IPS-18c (cell line): ENCODE data around the gene PIGH.

Experiments used
- H3K4me3 ChIP-seq: 2 replicates; pipeline ENCODE4 v1.7.0; 2013; ENCODE audit warnings: low read depth, mild to moderate bottlenecking, low read length, moderate library complexity; ENCODE audit not compliant: insufficient read depth
- H3K9me3 ChIP-seq: one replicate; pipeline ENCODE4 v1.6.1; 2013; ENCODE audit warnings: mild to moderate bottlenecking, low read length, moderate library complexity; ENCODE audit not compliant: control insufficient read depth, insufficient read depth

PIGH gene

GRCh38 chr14:67569011-67569650 is 30.9 kb downstream of the PIGH start:
- Histone ChIP-seq H3K9me3 (peaks cover 3% of the 10 kb centered on the region), H3K4me3 (no peak overlapping the region)

- peaks cover 3% of the 10 kb centered on the region for H3K9me3 ChIP-seq
- no peak overlapping the region for H3K4me3 ChIP-seq
Measured at GRCh38 chr14:67567654-67568053, 32.4 kb downstream of the PIGH start.

GRCh38 chr14:67566908-67567307 is 33.2 kb downstream of the PIGH start:
- H3K9me3 ChIP-seq, result peaks cover 3% of the 10 kb centered on the region
- no peak overlapping the region for H3K4me3 ChIP-seq

GRCh38 chr14:67564236-67564635 is 35.8 kb downstream of the PIGH start:
- H3K9me3 ChIP-seq, result no peaks in the 10 kb centered on the region
- H3K4me3 ChIP-seq, result no peak overlapping the region

- Histone ChIP-seq H3K9me3 (no peaks in the 10 kb centered on the region), H3K4me3 (no peak overlapping the region)
Measured at GRCh38 chr14:67562776-67563150, 37.3 kb downstream of the PIGH start.

- no peaks in the 10 kb centered on the region for H3K9me3 ChIP-seq
- no peak overlapping the region for H3K4me3 ChIP-seq
Measured at GRCh38 chr14:67562025-67562775, 37.9 kb downstream of the PIGH start.

- Histone ChIP-seq H3K4me3 (no peak overlapping the region), H3K9me3 (no peaks in the 10 kb centered on the region)
Measured at GRCh38 chr14:67559639-67560038, 40.4 kb downstream of the PIGH start.

GRCh38 chr14:67557656-67558055 is 42.4 kb downstream of the PIGH start:
- Histone ChIP-seq H3K4me3 (no peak overlapping the region), H3K9me3 (no peaks in the 10 kb centered on the region)

GRCh38 chr14:67557118-67557517 is 43.0 kb downstream of the PIGH start:
- no peaks in the 10 kb centered on the region for H3K9me3 ChIP-seq
- H3K4me3 ChIP-seq, result no peak overlapping the region

- Histone ChIP-seq H3K4me3 (no peak overlapping the region), H3K9me3 (no peaks in the 10 kb centered on the region)
Measured at GRCh38 chr14:67556671-67557070, 43.4 kb downstream of the PIGH start.

GRCh38 chr14:67555518-67556090 is 44.5 kb downstream of the PIGH start:
- Histone ChIP-seq H3K9me3 (no peaks in the 10 kb centered on the region), H3K4me3 (no peak overlapping the region)

- H3K4me3 ChIP-seq, result no peak overlapping the region
Measured at GRCh38 chr14:67554341-67554740, 45.7 kb downstream of the PIGH start.

GRCh38 chr14:67553547-67553946 is 46.5 kb downstream of the PIGH start:
- no peaks in the 10 kb centered on the region for H3K9me3 ChIP-seq
- no peak overlapping the region for H3K4me3 ChIP-seq

More at GRCh38 chr14:67554341-67554740, 45.7 kb downstream of the PIGH start:
- H3K9me3 ChIP-seq, result no peaks in the 10 kb centered on the region

- Histone ChIP-seq H3K4me3 (no peak overlapping the region), H3K9me3 (no peaks in the 10 kb centered on the region)
Measured at GRCh38 chr14:67551940-67552339, 48.1 kb downstream of the PIGH start.

GRCh38 chr14:67551123-67551522 is 48.9 kb downstream of the PIGH start:
- no peaks in the 10 kb centered on the region for H3K9me3 ChIP-seq
- H3K4me3 ChIP-seq, result no peak overlapping the region

- no peaks in the 10 kb centered on the region for H3K9me3 ChIP-seq
- no peak overlapping the region for H3K4me3 ChIP-seq
Measured at GRCh38 chr14:67549734-67550133, 50.3 kb downstream of the PIGH start.

GRCh38 chr14:67547224-67547780 is 52.8 kb downstream of the PIGH start:
- H3K4me3 ChIP-seq, result no peak overlapping the region
- H3K9me3 ChIP-seq, result no peaks in the 10 kb centered on the region

GRCh38 chr14:67544590-67544989 is 55.5 kb downstream of the PIGH start:
- Histone ChIP-seq H3K9me3 (no peaks in the 10 kb centered on the region), H3K4me3 (no peak overlapping the region)
